Esophagus squamous epithelium (tissue), 4 donors: ENCODE results near the gene UMODL1.

Source experiments
- POLR2A ChIP-seq, 4 donors: fragments of 450-650 bp; IDR thresholded peaks; one replicate each; pipeline ENCODE4 v1.6.1; 2017; ENCODE audit warnings: antibody characterized with exemption in 4 of 4, mild to moderate bottlenecking in 4 of 4, moderate library complexity in 3 of 4
- TF ChIP-seq, protein P1 (sequence below), 6 experiments: fragments of 450-650 bp in 4 of 6; fragments of 200-600 bp in 2 of 6; sonication (generic) in 2 of 6; IDR thresholded peaks; one replicate each; pipeline ENCODE4 v1.5.1; 2016 to 2019; ENCODE audit warnings: antibody characterized with exemption in 6 of 6, mild to moderate bottlenecking in 4 of 6, moderate library complexity in 4 of 6

- TF ChIP-seq, protein P1, sequence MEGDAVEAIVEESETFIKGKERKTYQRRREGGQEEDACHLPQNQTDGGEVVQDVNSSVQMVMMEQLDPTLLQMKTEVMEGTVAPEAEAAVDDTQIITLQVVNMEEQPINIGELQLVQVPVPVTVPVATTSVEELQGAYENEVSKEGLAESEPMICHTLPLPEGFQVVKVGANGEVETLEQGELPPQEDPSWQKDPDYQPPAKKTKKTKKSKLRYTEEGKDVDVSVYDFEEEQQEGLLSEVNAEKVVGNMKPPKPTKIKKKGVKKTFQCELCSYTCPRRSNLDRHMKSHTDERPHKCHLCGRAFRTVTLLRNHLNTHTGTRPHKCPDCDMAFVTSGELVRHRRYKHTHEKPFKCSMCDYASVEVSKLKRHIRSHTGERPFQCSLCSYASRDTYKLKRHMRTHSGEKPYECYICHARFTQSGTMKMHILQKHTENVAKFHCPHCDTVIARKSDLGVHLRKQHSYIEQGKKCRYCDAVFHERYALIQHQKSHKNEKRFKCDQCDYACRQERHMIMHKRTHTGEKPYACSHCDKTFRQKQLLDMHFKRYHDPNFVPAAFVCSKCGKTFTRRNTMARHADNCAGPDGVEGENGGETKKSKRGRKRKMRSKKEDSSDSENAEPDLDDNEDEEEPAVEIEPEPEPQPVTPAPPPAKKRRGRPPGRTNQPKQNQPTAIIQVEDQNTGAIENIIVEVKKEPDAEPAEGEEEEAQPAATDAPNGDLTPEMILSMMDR (IDR thresholded peaks at IDR 0.05), result no peak
- no peak for TF ChIP-seq POLR2A (IDR thresholded peaks at IDR 0.05)
These were observed 58.5 kb downstream of the UMODL1 start for GRCh38 chr21:42129300-42130266.
